GM10266 (cell line): ENCODE measurements around the gene AIG1.
"Not testable (repeated sequence)": the region's sequence is repeated elsewhere in the genome, so short reads cannot be mapped to it uniquely, and the experiment has no call there.

ENCODE experiments used
- DNase-seq: peaks from one replicate; pipeline ENCODE4 v3.0.0; 2012; ENCODE audit errors: extremely low spot score
- CTCF ChIP-seq: IDR thresholded peaks from 2 replicates; pipeline ENCODE4 v1.5.1; 2012; ENCODE audit warnings: mild to moderate bottlenecking, low read depth; ENCODE audit not compliant: control insufficient read depth, insufficient read depth; ENCODE audit errors: missing control alignments

The AIG1 gene

GRCh38 chr6:143333081-143333480 lies 272.4 kb downstream of the AIG1 start:
- no peak for DNase-seq
- no peak for TF ChIP-seq CTCF

- DNase-seq, result no peak
Measured at GRCh38 chr6:143333749-143334520, 273.2 kb downstream of the AIG1 start.

GRCh38 chr6:143335865-143336264 lies 275.2 kb downstream of the AIG1 start:
- no peak for DNase-seq
- TF ChIP-seq CTCF, result no peak

More at GRCh38 chr6:143333749-143334520, 273.2 kb downstream of the AIG1 start:
- no peak for TF ChIP-seq CTCF

GRCh38 chr6:143336446-143337152 lies 275.9 kb downstream of the AIG1 start:
- no peak for DNase-seq

GRCh38 chr6:143337201-143337949 lies 276.7 kb downstream of the AIG1 start:
- TF ChIP-seq CTCF, result peak; percentile 51
- DNase-seq, result no peak

More at GRCh38 chr6:143336446-143337152, 275.9 kb downstream of the AIG1 start:
- no peak for TF ChIP-seq CTCF

GRCh38 chr6:143339223-143339622 lies 278.5 kb downstream of the AIG1 start:
- TF ChIP-seq CTCF, result no peak

GRCh38 chr6:143345477-143345876 lies 284.8 kb downstream of the AIG1 start:
- not testable (repeated sequence) for DNase-seq

More at GRCh38 chr6:143339223-143339622, 278.5 kb downstream of the AIG1 start:
- no peak for DNase-seq
